ENCODE measurements around the gene CASP2. TPM values are rescaled to one million over a fixed set of nuclear protein-coding genes. Genes with fewer than 3 reads are reported as not detected.

CASP2 gene
- total RNA-seq, 1 donor from 2014 or later = 55.3 TPM

DNA sequence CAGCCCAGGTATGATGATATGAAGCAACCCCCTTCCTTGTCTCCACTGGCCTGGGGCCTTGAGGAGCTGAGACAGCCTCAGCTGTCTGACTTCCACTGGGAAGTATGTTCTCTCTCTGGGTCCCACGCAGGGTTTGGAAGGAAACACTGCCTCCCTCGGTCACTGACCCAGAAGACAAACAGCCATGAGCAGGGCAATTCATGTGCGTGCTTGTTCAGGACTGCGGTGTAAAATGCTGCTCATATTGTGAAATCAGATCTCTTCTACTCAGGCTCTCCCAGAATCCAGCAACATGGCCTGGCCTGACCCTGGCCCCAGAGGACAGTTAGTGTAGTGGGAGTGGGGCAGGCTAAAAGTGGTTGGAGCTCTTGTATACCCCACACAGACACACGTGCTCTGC, 30.5 kb downstream of the CASP2 start:
- peaks cover 3% of the 10 kb centered on the region for H3K36me3 Mint-ChIP-seq (ENCODE audit: low read depth, unreplicated experiment)
- H3K27ac Mint-ChIP-seq (ENCODE audit: unreplicated experiment) = no peak overlapping the region
- no peak overlapping the region for H3K4me3 Mint-ChIP-seq (ENCODE audit: unreplicated experiment)
- peaks cover 6% of the 10 kb centered on the region for H3K27me3 Mint-ChIP-seq (ENCODE audit: unreplicated experiment)
- no peaks in the 10 kb centered on the region for H3K9me3 Mint-ChIP-seq (ENCODE audit: unreplicated experiment)
- no peak for DNase-seq (ENCODE audit: low spot score)
- peaks cover 9% of the 10 kb centered on the region for H3K4me1 Mint-ChIP-seq (ENCODE audit: unreplicated experiment)
- TF ChIP-seq, protein P1, sequence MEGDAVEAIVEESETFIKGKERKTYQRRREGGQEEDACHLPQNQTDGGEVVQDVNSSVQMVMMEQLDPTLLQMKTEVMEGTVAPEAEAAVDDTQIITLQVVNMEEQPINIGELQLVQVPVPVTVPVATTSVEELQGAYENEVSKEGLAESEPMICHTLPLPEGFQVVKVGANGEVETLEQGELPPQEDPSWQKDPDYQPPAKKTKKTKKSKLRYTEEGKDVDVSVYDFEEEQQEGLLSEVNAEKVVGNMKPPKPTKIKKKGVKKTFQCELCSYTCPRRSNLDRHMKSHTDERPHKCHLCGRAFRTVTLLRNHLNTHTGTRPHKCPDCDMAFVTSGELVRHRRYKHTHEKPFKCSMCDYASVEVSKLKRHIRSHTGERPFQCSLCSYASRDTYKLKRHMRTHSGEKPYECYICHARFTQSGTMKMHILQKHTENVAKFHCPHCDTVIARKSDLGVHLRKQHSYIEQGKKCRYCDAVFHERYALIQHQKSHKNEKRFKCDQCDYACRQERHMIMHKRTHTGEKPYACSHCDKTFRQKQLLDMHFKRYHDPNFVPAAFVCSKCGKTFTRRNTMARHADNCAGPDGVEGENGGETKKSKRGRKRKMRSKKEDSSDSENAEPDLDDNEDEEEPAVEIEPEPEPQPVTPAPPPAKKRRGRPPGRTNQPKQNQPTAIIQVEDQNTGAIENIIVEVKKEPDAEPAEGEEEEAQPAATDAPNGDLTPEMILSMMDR (IDR thresholded peaks at IDR 0.05; ENCODE audit: unreplicated experiment) = no peak

DNA sequence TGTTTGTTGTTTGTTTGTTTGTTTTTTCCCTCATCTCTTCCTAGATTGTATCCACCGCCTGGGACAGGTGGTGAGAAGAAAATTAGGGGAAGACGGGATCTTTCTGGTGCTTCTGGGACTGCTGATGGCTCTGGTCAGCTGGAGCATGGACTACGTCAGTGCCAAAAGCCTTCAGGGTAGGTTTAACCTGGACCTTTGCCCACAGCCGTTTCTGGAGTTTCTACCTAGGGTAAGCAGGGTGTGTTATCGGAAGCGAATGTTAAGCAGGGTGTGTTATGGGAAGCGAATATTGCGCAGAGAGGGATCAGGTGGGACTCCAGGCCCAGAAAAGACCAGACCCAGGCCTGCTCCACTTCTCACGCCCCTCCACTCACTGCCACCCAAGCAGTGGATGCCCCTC, 32.5 kb downstream of the CASP2 start:
- Mint-ChIP-seq H3K27me3 (ENCODE audit: unreplicated experiment) (peaks cover 6% of the 10 kb centered on the region), H3K4me1 (ENCODE audit: unreplicated experiment) (peaks cover 17% of the 10 kb centered on the region), H3K36me3 (ENCODE audit: low read depth, unreplicated experiment) (peaks cover 3% of the 10 kb centered on the region), H3K27ac (ENCODE audit: unreplicated experiment) (no peak overlapping the region), H3K9me3 (ENCODE audit: unreplicated experiment) (no peaks in the 10 kb centered on the region), H3K4me3 (ENCODE audit: unreplicated experiment) (no peak overlapping the region)
- no peak for DNase-seq (ENCODE audit: low spot score)
- TF ChIP-seq, protein P1 (IDR thresholded peaks at IDR 0.05; ENCODE audit: unreplicated experiment) = no peak

DNA sequence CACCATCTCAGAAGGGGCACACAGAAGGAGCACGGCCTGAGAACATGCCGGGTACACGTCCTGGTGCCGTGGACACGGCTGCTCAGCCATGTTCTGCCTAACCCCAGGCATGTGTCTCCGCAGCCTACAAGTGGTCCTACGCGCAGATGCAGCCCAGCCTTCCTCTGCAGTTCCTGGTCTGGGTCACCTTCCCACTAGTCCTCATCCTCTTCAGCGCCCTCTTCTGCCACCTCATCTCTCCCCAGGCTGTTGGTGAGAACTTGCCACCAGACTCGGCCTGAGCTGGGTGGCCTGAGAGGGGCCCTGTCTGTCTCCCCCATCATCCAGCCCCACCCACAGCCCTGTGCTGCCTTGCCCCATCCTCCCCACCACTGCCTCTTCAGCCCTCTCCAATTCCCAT, 33.1 kb downstream of the CASP2 start:
- Mint-ChIP-seq H3K36me3 (ENCODE audit: low read depth, unreplicated experiment) (peaks cover 3% of the 10 kb centered on the region), H3K4me1 (ENCODE audit: unreplicated experiment) (peaks cover 17% of the 10 kb centered on the region), H3K27ac (ENCODE audit: unreplicated experiment) (no peak overlapping the region), H3K4me3 (ENCODE audit: unreplicated experiment) (no peak overlapping the region), H3K27me3 (ENCODE audit: unreplicated experiment) (peaks cover 6% of the 10 kb centered on the region), H3K9me3 (ENCODE audit: unreplicated experiment) (no peaks in the 10 kb centered on the region)
- TF ChIP-seq, protein P1 (IDR thresholded peaks at IDR 0.05; ENCODE audit: unreplicated experiment) = no peak
- DNase-seq (ENCODE audit: low spot score) = no peak

DNA sequence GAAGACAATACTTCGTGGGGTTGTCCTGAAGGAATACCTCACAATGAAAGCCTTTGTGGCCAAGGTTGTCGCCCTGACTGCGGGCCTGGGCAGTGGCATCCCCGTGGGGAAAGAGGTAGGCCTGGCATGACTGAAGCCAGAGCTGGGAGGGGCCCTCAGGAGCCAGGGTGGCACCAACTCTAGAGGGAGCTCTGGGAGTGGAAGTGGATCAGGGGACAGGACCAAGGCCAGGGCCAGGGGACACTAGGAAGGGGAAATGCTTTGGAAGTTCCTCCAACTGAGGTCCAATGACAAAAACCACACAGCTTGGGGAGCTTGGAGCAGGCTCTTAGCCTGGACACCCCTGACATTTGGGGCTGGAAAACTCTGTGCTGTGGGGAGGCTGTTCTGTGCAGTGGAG, 33.6 kb downstream of the CASP2 start:
- DNase-seq (ENCODE audit: low spot score) = no peak

More for the DNA sequence above, 33.6 kb downstream of the CASP2 start:
- no peaks in the 10 kb centered on the region for H3K9me3 Mint-ChIP-seq (ENCODE audit: unreplicated experiment)
- TF ChIP-seq, protein P1 (IDR thresholded peaks at IDR 0.05; ENCODE audit: unreplicated experiment) = no peak
- H3K4me3 Mint-ChIP-seq (ENCODE audit: unreplicated experiment) = no peak overlapping the region
- peaks cover 3% of the 10 kb centered on the region for H3K36me3 Mint-ChIP-seq (ENCODE audit: low read depth, unreplicated experiment)
- peaks cover 17% of the 10 kb centered on the region for H3K4me1 Mint-ChIP-seq (ENCODE audit: unreplicated experiment)
- peaks cover 7% of the 10 kb centered on the region for H3K27me3 Mint-ChIP-seq (ENCODE audit: unreplicated experiment)
- H3K27ac Mint-ChIP-seq (ENCODE audit: unreplicated experiment) = no peak overlapping the region

All from endothelial cell (in vitro differentiated cells).